Measurements from ENCODE around the gene GYS1.
A peak's percentile ranks its signal among the peaks of the same experiment; 100 is the strongest.

The GYS1 gene

GRCh38 chr19:48988286-48988685, 4.8 kb downstream of the GYS1 start:
- no peak for DNase-seq

- DNase-seq: no peak
Observed at GRCh38 chr19:48987323-48987722, 5.8 kb downstream of the GYS1 start.

GRCh38 chr19:48986211-48986610, 6.9 kb downstream of the GYS1 start:
- DNase-seq: no peak

GRCh38 chr19:48985711-48986110, 7.4 kb downstream of the GYS1 start:
- no peak for DNase-seq

GRCh38 chr19:48982280-48982679, 10.8 kb downstream of the GYS1 start:
- DNase-seq: no peak

GRCh38 chr19:48977061-48977460, 16.0 kb downstream of the GYS1 start:
- no peak for DNase-seq

- DNase-seq: no peak
Observed at GRCh38 chr19:48975947-48976847, 16.9 kb downstream of the GYS1 start.

- no peak for DNase-seq
Observed at GRCh38 chr19:48970923-48971395, 22.1 kb downstream of the GYS1 start.

- no peak for DNase-seq
Observed at GRCh38 chr19:48970139-48970766, 22.9 kb downstream of the GYS1 start.

- DNase-seq: no peak
Observed at GRCh38 chr19:48969276-48970138, 23.6 kb downstream of the GYS1 start.

GRCh38 chr19:48968813-48969218, 24.3 kb downstream of the GYS1 start:
- DNase-seq: no peak

GRCh38 chr19:48968179-48968661, 24.9 kb downstream of the GYS1 start:
- no peak for DNase-seq

GRCh38 chr19:48967346-48968178, 25.5 kb downstream of the GYS1 start:
- DNase-seq: no peak

- DNase-seq: no peak
Observed at GRCh38 chr19:48966541-48967345, 26.4 kb downstream of the GYS1 start.

GRCh38 chr19:48965806-48966540, 27.1 kb downstream of the GYS1 start:
- peak; percentile 67 for DNase-seq

GRCh38 chr19:48965040-48965805, 27.9 kb downstream of the GYS1 start, which contains the start of gene FTL:
TSS of gene FTL (plus strand) at chr19:48965309. CDS start at chr19:48965508, 199 bp downstream.
- peak; percentile 78 for DNase-seq

- no peak for DNase-seq
Observed at GRCh38 chr19:48964205-48965039, 28.7 kb downstream of the GYS1 start.

- DNase-seq: no peak
Observed at GRCh38 chr19:48963371-48964204, 29.5 kb downstream of the GYS1 start.

Measured in DMS 273 treated with DMSO at 0.1 percent for 48 hours (cell line).